GM21360 (cell line): Measurements from ENCODE around the gene ARHGDIB.

ENCODE experiments used
- ATAC-seq: cut with Tn5 transposase; IDR thresholded peaks from one replicate; pipeline ENCODE4 v1.9.1; 2021; ENCODE audit warnings: mild to moderate bottlenecking, moderate library complexity; ENCODE audit not compliant: unreplicated experiment

ARHGDIB gene

GRCh38 chr12:14931791-14932560, 29.4 kb downstream of the ARHGDIB start:
- no peak for ATAC-seq

DNA sequence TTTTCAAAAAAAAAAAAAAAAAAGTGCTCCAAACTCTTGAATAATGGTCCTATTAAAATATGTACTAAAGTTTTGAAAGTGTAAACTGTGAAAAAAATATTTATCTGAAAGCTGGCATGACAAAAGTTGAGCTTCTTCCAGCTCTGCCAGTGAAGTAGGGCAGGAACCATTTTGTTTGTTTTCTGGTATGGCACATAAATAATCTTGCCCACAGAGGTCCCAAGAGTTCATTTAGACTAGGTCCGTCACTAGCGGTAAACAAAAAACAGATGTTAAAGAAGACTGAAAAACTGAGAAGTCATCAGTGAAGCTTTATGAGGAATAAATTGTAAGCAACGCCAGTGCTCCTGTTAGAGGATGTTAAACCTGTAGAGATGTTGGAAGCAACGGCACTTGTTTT, 30.0 kb downstream of the ARHGDIB start:
- ATAC-seq: no peak

DNA sequence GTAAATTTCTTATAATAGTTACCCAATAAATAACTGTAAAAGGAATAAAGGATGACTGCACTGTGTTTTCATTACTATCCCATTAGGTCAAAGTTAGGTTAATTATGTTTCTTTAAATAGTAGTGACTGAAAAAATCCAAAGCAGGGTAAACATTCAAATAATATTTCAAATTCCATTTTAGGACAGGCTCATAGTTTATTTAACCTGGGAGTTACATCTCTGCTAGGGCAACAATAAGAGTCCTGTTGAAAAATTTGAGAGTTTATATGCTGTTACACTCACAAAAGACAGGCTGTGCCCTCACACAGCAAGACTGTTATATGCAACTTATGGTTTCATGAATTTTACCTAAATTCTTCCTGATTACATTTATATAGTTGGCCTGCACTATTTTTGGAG, 31.1 kb downstream of the ARHGDIB start:
- no peak for ATAC-seq

DNA sequence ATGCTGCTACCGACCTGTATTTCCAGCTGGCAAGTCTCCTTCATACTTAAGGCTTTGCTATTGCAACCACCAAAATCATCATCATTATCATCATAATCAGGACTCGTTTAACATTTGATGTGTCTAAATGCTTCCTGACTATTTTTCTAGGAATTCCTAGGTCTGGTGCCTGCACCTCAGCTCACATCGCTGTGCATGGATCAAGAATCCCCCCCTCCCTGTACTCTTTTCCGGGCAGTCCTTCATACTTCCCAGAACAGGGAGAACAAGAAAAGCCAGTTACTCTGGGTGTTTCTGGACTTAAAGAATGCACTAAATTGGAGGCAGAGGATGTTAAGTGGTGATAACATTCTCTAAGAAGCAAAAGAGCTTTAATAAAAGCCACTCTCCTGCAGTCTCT, 32.5 kb downstream of the ARHGDIB start:
- ATAC-seq: no peak

DNA sequence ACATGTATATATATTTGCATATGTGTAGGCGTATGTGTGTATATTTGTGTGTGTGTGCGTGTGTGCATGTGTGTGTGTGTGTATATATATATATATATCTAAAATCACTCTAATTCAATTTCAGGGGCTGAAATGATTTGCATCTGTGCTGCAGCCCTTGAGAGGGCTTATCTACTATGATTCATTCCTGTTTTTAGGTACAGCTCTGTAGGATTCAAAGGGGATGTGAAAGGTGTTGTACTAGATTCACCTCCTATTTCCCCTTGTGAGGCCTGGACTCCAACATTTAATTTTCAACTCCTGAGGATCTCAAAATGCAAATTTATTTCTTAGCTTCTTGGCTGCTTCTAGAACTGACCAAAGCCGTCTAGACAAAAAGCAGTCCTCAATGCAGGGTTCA, 34.1 kb downstream of the ARHGDIB start:
- no peak for ATAC-seq

GRCh38 chr12:14924541-14924940, 36.9 kb downstream of the ARHGDIB start:
- ATAC-seq: no peak

GRCh38 chr12:14923944-14924343, 37.5 kb downstream of the ARHGDIB start:
- ATAC-seq: no peak

DNA sequence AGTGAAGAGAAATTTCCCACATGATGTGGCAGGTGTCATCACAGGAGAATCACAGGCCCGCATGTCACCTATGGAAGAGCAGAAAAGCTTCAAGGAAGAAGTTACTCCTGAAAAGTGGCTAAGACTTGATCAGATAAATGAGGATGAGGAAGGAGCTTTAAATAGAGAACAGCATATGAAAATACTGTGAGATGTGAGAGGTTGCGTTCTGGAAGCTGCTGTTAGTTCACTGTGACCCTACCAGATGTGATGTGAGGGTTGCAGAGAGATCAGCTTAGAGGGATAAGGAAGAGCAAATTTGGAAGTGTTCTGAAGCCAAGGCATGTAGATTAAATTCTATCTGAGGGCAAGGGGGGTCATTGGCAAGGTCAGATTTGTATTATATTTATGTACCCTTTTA, 40.2 kb downstream of the ARHGDIB start:
- ATAC-seq: no peak

DNA sequence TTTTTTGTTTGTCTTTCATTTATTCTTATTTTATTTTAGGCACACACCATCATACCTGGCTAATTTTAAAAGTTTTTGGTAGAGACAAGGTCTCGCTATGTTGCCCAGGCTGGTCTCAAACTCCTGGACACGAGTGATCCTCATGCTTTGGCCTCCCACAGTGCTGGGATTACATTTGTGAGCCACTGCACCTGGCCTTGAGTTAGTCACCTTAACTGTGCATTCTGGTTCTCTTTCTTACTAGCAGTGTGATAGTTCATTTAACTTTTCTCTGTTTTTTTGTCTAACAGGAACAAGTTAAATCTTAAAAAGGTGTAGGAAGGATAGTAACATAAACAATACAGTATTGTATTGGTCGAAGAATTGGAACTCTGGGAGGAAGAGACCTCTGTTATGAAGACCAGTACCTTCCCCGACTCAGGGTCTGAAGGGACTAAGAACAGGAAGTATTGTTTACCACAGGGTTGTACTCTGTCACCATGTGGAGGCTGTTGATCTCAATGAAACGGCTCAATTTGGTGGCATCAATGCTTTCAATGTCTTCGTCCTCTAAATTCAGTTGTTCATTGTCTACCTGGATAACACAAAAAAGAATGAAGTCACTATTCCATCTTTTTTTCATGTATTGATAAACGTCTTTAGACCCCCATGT, 40.8 kb downstream of the ARHGDIB start:
- ATAC-seq: no peak

DNA sequence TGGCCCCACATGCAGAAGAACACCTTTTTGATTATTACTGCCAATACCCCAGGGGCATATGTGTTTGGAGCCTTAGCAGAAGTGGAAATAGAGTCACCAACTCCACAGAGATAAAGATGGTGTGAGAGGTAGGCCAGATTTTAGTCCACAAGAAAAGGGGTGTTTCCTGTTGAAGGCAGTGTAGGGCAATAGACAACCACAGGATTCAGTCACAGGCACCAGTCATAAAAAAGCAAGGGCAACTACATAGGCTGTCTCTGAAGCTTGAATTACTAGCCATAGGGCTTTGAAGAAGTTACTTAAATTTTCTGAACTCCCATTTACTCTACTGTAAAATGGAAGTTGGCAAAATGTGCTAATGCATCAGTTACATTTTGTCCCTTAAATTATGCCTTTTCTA, 41.9 kb downstream of the ARHGDIB start:
- no peak for ATAC-seq

GRCh38 chr12:14915736-14916135, 45.7 kb downstream of the ARHGDIB start:
- ATAC-seq: no peak

GRCh38 chr12:14913381-14913781, 48.0 kb downstream of the ARHGDIB start:
- ATAC-seq: no peak

DNA sequence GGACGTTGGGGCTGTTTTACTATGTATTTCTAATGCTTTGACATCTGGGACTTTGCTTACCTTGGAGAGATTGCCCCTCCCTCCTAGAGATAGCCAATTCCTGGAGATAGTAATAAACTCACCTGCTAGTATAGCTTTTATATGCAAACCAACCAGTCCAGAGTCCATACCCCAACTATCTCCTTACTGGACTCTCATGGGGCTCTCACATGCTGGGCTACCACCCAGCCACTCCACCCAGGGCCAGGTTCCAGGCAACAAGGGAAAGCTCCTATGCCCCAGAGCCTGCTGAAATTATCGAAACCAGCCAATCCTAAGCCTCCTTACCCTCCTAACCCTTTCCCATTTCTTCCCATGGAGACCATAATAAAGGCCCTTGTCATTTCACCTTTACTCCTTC, 50.3 kb downstream of the ARHGDIB start:
- ATAC-seq: no peak

DNA sequence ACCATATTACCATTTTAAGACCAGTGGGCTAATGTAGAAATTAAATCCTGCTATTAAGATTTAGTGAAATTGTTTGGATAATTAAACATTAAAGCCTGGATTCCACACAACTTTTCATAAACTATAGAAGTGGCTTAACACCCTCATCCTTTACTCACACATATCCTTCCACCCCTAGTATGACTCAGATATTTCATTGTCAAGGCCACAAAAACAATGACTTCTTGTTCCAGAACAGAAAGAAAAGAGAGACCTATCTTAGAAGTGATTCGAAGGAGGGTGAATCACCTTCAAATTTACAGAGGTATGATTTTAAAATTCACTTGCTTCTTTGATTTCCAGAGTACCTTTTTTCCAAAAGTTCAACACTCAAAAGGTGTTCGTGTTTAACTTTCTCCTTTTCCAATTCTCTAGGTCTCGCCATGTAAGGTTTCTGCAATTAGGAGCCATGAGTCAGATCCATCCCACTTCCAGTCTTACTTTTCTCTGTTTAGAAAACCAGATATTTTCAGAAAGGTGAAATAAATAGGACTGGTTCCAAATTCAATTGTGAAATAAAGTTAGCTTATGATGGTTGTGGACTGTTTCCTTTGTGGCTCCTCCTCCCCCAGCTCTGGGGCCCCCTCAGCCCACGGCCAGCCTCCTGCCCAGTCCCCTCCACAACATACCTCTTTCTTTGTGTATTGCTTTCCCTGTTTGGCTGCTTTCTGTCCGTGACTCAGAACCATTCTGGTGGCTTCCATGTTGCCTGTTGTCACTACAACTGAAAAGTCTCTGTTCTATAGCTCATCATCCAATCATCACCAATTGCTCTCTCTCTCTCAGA, 51.1 kb downstream of the ARHGDIB start:
- no peak for ATAC-seq

- ATAC-seq: no peak
Observed at GRCh38 chr12:14907953-14908352, 53.4 kb downstream of the ARHGDIB start.

DNA sequence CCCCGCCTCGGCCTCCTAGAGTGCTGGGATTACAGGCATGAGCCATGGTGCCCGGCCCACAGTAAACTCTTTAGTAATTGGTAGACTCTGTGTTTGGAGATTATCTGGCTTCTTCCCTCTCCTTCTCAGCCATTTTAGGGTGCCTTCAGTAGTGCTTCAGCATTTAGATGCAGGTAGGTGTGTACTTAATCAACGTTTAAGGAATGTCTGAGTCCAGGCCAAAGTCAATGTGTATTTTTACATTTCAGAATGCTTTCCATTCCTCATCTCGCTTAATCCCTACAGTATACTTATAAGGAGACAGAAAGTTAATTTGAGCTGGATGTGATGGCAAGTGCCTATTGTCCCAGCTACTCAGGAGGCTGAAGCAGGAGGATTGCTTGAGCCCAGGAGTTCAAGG, 55.3 kb downstream of the ARHGDIB start:
- ATAC-seq: no peak

- ATAC-seq: no peak
Observed at GRCh38 chr12:14905269-14906004, 56.0 kb downstream of the ARHGDIB start.

DNA sequence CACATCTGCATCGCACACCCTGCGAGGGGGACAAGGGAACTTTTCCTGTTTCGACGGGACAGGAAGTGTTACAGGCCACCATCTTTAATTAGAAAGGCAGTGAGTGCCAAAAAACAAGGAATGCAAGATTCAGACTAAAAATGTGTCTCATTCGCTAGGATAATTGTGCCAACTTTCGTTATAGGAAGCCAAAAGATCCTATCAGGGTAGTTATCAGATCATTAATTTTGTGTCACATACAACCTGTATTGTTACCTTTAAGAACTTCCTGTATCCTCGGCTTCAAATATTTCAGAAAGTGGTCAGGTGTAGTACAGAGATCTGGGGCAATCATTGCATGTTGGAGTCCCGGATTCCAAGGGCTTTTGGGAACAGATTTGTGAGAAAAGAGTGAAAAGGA, 56.5 kb downstream of the ARHGDIB start:
- no peak for ATAC-seq

- ATAC-seq: no peak
Observed at GRCh38 chr12:14903386-14904098, 57.9 kb downstream of the ARHGDIB start.

DNA sequence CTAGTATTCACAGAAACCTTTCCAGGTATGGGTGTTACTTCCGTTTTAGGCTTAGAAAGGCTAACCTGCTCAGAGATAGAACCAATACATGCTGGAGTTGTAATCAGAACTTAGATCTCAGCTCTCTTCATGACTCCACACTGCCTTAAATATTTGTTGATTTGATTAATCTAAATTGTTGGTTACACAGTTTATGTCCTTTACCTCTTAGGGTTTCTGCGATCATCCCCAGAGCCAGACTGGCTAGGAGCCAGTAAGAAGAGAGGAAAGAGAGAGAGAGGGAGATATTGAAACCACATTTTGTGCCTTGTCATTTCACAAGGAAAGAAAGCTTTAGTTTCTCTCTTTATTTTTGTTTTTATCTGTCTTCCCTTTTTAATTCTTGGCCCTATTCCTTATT, 58.9 kb downstream of the ARHGDIB start:
- no peak for ATAC-seq

- no peak for ATAC-seq
Observed at GRCh38 chr12:14901228-14901562, 60.2 kb downstream of the ARHGDIB start.
